Measurements from ENCODE around the gene PALLD. TPM values are rescaled to one million over a fixed set of nuclear protein-coding genes. Genes with fewer than 3 reads are reported as not detected.

PALLD gene
- total and polyA plus RNA-seq, 2 of the 8 experiments (the other 6 are each of a cell fraction or from before 2014, with no cell fraction given) = 10.5 to 25.0 TPM

DNA sequence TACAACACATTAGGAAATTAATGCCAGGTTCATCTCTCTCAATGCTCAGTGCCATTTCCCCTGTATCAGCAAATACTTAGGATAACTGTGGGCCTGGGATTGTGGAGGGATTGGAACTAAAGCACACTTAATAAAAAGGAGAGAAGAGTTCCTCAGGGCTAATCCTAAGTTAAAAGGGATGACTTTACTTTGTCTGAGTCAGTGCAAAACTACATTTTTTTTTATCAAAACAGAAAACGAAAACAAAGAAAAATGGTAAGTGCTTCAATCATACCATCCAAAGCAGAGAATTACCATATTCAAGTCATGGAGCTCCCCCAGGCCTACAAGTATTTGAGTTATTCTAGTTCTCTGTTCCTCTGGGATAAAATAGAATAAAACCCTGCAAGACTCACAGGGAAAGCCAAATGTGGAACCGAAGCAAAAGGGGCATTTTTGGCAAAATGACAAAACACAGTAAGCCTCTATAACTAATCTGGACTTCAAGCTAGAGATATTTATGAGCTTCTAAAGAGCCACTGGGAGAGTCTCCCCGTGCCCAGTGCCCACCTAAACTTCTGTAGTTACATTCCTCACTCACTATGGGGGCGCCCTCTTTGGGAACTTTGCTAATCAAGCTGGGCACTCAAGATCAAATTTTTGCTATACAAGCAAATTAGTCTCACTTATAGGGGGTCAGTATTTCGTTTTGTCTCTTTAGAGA, 53.4 kb downstream of the PALLD start:
- Histone ChIP-seq H3K27ac (ENCODE audit: low read depth, low read length) (no peak overlapping the region), H3K4me2 (ENCODE audit: insufficient read depth in 1 of 2, low read depth in 2 of 2, low read length in 2 of 2) (no peak overlapping the region), H3K23me2 (ENCODE audit: low read depth, low read length) (no peaks in the 10 kb centered on the region), H3K9me3 (ENCODE audit: insufficient read depth in 2 of 2, low read depth in 1 of 2, low read length in 1 of 2) (no peaks in the 10 kb centered on the region), H2BK20ac (ENCODE audit: low read length) (no peak overlapping the region), H3K14ac (ENCODE audit: insufficient read length) (no peak overlapping the region), H3K36me3 (ENCODE audit: control insufficient read depth in 2 of 4, insufficient read depth in 4 of 4, low read length in 3 of 4) (no peaks in the 10 kb centered on the region), H3K27me3 (replicated peaks in 1 of 4; ENCODE audit: control insufficient read depth in 3 of 4, extremely low read depth in 1 of 4, insufficient read depth in 3 of 4, low read length in 3 of 4) (no peaks in the 10 kb centered on the region), H3K79me1 (ENCODE audit: low read depth, low read length) (no peaks in the 10 kb centered on the region), H4K8ac (ENCODE audit: extremely low read depth, insufficient read depth, low read length) (no peak overlapping the region), H3K23ac (ENCODE audit: insufficient read length) (no peak overlapping the region), H4K91ac (replicated peaks; ENCODE audit: insufficient read length, low read length) (no peak overlapping the region), H2BK12ac (ENCODE audit: low read depth, low read length) (no peak overlapping the region), H4K20me1 (replicated peaks in 1 of 2; ENCODE audit: control insufficient read depth in 1 of 2, insufficient read depth in 2 of 2, low read length in 2 of 2) (no peaks in the 10 kb centered on the region), H2BK120ac (replicated peaks; ENCODE audit: low read depth, low read length) (no peak overlapping the region), H2AK5ac (ENCODE audit: low read depth, low read length) (no peak overlapping the region), H3K9ac (replicated peaks in 1 of 4; ENCODE audit: extremely low read depth in 1 of 4, low read depth in 3 of 4, low read length in 3 of 4) (no peak overlapping the region), H3K4me3 (ENCODE audit: extremely low read depth in 1 of 4, insufficient read depth in 2 of 4, low read depth in 3 of 4, low read length in 4 of 4) (no peak overlapping the region), H3K79me2 (ENCODE audit: control insufficient read depth in 1 of 2, insufficient read depth in 2 of 2, low read length in 2 of 2) (no peaks in the 10 kb centered on the region), H2AFZ (ENCODE audit: low read length) (no peak overlapping the region), H2BK5ac (ENCODE audit: low read depth, low read length) (no peak overlapping the region), H4K5ac (ENCODE audit: insufficient read length, low read depth, low read length) (no peak overlapping the region), H3K4me1 (replicated peaks in 1 of 4; ENCODE audit: control insufficient read depth in 3 of 4, insufficient read depth in 4 of 4, low read length in 3 of 4) (peaks cover 0 to 4% (median under 1%) of the 10 kb centered on the region in 4 experiments; a peak in 3 of 7 replicates), H3K4ac (replicated peaks; ENCODE audit: insufficient read length, low read depth, low read length) (no peak overlapping the region), H3K18ac (ENCODE audit: extremely low read depth, low read length) (no peak overlapping the region), H3K56ac (replicated peaks; ENCODE audit: insufficient read length, low read depth, low read length) (no peak overlapping the region), H2BK15ac (ENCODE audit: low read length) (no peak overlapping the region)
- DNase-seq (ENCODE audit: low read depth in 1 of 2, low spot score in 2 of 2) = no peak
- POLR2A ChIA-PET (ENCODE audit: partially characterized antibody) = no interaction called here
- no peak for FAIRE-seq
- CTCF ChIA-PET (ENCODE audit: partially characterized antibody) = interaction anchor here (0.7 to 1.9 kb wide), 8 partner anchors 11 to 144 kb away, joined by 3 to 8 read pairs (median 3); partner anchors contain the start of gene DDX60L
- 73% methylated on average over 5 of the region's 5 CpGs; no CpG with 5 or more reads in 1 of the 2 experiments for WGBS, 2 experiments (ENCODE audit: extremely low coverage in 1 of 2, insufficient coverage in 1 of 2, insufficient read length in 1 of 2, insufficient replicate concordance in 2 of 2, low coverage in 1 of 2, low lambda C conversion rate in 2 of 2, missing lambda C conversion rate in 1 of 2)
- TF ChIP-seq MAFK (IDR thresholded peaks at IDR 0.05; ENCODE audit: low read depth, low read length) (peak; percentile 10; the same call in 1 of the 2 replicates), RAD21 (IDR thresholded peaks at IDR 0.05 in 1 of 2, conservative IDR thresholded peaks at IDR 0.05 in 1 of 2; ENCODE audit: low read depth in 2 of 2, low read length in 2 of 2) (peak; percentile 22 to 30; a peak in 2 of 4 replicates), POLR2AphosphoS5 (IDR thresholded peaks at IDR 0.05; ENCODE audit: low read depth, low read length) (no peak)
- TF ChIP-seq, protein P1, sequence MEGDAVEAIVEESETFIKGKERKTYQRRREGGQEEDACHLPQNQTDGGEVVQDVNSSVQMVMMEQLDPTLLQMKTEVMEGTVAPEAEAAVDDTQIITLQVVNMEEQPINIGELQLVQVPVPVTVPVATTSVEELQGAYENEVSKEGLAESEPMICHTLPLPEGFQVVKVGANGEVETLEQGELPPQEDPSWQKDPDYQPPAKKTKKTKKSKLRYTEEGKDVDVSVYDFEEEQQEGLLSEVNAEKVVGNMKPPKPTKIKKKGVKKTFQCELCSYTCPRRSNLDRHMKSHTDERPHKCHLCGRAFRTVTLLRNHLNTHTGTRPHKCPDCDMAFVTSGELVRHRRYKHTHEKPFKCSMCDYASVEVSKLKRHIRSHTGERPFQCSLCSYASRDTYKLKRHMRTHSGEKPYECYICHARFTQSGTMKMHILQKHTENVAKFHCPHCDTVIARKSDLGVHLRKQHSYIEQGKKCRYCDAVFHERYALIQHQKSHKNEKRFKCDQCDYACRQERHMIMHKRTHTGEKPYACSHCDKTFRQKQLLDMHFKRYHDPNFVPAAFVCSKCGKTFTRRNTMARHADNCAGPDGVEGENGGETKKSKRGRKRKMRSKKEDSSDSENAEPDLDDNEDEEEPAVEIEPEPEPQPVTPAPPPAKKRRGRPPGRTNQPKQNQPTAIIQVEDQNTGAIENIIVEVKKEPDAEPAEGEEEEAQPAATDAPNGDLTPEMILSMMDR (IDR thresholded peaks at IDR 0.05; ENCODE audit: control extremely low read depth in 1 of 3, insufficient read depth in 1 of 3, low read depth in 1 of 3, low read length in 3 of 3) = peak in 1 of 3 experiments; percentile 15; a peak in 1 of 4 replicates
- TF ChIP-seq, protein P2, sequence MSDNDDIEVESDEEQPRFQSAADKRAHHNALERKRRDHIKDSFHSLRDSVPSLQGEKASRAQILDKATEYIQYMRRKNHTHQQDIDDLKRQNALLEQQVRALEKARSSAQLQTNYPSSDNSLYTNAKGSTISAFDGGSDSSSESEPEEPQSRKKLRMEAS (IDR thresholded peaks at IDR 0.05) = no peak

All from H1 (cell line).